ENCODE data around the gene GRIK3.

The GRIK3 gene

DNA sequence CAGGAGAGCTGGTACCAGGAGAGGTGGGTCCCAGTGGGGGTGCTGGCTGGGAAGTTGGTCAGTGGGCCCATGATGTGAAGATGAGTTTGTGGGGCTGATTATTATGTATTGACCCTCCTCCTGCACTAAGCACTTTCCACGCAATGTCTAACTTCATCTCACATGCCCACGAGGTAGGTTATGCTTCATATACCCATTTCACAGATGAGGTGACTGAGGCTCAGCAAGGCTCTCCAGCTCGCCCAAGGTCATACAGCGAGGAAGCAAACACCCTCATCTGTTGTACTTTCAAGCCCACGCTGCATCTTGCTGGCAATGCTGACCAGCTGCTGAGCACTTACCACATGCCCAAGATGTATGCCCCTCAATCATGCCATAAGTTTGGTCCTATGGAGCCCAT lies 175.8 kb downstream of the GRIK3 start:
- no peak overlapping the region for H3K4me3 ChIP-seq (replicated peaks; ENCODE audit: insufficient read depth, low read length)
- TF ChIP-seq, protein P1, sequence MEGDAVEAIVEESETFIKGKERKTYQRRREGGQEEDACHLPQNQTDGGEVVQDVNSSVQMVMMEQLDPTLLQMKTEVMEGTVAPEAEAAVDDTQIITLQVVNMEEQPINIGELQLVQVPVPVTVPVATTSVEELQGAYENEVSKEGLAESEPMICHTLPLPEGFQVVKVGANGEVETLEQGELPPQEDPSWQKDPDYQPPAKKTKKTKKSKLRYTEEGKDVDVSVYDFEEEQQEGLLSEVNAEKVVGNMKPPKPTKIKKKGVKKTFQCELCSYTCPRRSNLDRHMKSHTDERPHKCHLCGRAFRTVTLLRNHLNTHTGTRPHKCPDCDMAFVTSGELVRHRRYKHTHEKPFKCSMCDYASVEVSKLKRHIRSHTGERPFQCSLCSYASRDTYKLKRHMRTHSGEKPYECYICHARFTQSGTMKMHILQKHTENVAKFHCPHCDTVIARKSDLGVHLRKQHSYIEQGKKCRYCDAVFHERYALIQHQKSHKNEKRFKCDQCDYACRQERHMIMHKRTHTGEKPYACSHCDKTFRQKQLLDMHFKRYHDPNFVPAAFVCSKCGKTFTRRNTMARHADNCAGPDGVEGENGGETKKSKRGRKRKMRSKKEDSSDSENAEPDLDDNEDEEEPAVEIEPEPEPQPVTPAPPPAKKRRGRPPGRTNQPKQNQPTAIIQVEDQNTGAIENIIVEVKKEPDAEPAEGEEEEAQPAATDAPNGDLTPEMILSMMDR (IDR thresholded peaks at IDR 0.05; ENCODE audit: insufficient read depth, low read length): no peak
- TF ChIP-seq POLR2AphosphoS5 (IDR thresholded peaks at IDR 0.05; ENCODE audit: low read depth) (no peak), GABPA (IDR thresholded peaks at IDR 0.05; ENCODE audit: low read depth) (no peak), SPI1 (IDR thresholded peaks at IDR 0.05; ENCODE audit: borderline replicate concordance, low read depth) (no peak), REST (IDR thresholded peaks at IDR 0.05; ENCODE audit: insufficient replicate concordance, low read depth) (no peak)
- DNase-seq (ENCODE audit: low read depth in 1 of 2, low spot score in 1 of 2): no peak
- no peak overlapping the region for H3K27ac ChIP-seq (replicated peaks)
- no peaks in the 10 kb centered on the region for H3K27me3 ChIP-seq (ENCODE audit: insufficient read depth, poor library complexity, severe bottlenecking)

GRCh38 chr1:36857754-36858153 lies 176.6 kb downstream of the GRIK3 start:
- TF ChIP-seq GABPA (IDR thresholded peaks at IDR 0.05; ENCODE audit: low read depth): no peak
- TF ChIP-seq POLR2AphosphoS5 (IDR thresholded peaks at IDR 0.05; ENCODE audit: low read depth): no peak
- TF ChIP-seq SPI1 (IDR thresholded peaks at IDR 0.05; ENCODE audit: borderline replicate concordance, low read depth): no peak
- TF ChIP-seq, protein P1 (IDR thresholded peaks at IDR 0.05; ENCODE audit: insufficient read depth, low read length): no peak
- no peak for TF ChIP-seq REST (IDR thresholded peaks at IDR 0.05; ENCODE audit: insufficient replicate concordance, low read depth)
- Histone ChIP-seq H3K27me3 (ENCODE audit: insufficient read depth, poor library complexity, severe bottlenecking) (no peaks in the 10 kb centered on the region), H3K27ac (replicated peaks) (no peak overlapping the region), H3K4me3 (replicated peaks; ENCODE audit: insufficient read depth, low read length) (no peak overlapping the region)
- DNase-seq (ENCODE audit: low read depth in 1 of 2, low spot score in 1 of 2): no peak

GRCh38 chr1:36855699-36856494 lies 178.4 kb downstream of the GRIK3 start:
- DNase-seq (ENCODE audit: low read depth in 1 of 2, low spot score in 1 of 2): no peak
- no peaks in the 10 kb centered on the region for H3K27me3 ChIP-seq (ENCODE audit: insufficient read depth, poor library complexity, severe bottlenecking)
- TF ChIP-seq POLR2AphosphoS5 (IDR thresholded peaks at IDR 0.05; ENCODE audit: low read depth) (no peak), SPI1 (IDR thresholded peaks at IDR 0.05; ENCODE audit: borderline replicate concordance, low read depth) (no peak), GABPA (IDR thresholded peaks at IDR 0.05; ENCODE audit: low read depth) (no peak), REST (IDR thresholded peaks at IDR 0.05; ENCODE audit: insufficient replicate concordance, low read depth) (no peak)
- TF ChIP-seq, protein P1 (IDR thresholded peaks at IDR 0.05; ENCODE audit: insufficient read depth, low read length): no peak

More at GRCh38 chr1:36855699-36856494, 178.4 kb downstream of the GRIK3 start:
- Histone ChIP-seq H3K27ac (replicated peaks) (no peak overlapping the region), H3K4me3 (replicated peaks; ENCODE audit: insufficient read depth, low read length) (no peak overlapping the region)
